C4-2B (cell line): ENCODE data around the gene SLC34A2.

Source experiments
- CTCF ChIP-seq: fragments of 450-650 bp; conservative IDR thresholded peaks from 2 replicates; pipeline ENCODE4 v1.5.1; 2017; ENCODE audit warnings: mild to moderate bottlenecking
- ZFX ChIP-seq: fragments of 450-650 bp; IDR thresholded peaks from 2 replicates; pipeline ENCODE4 v1.6.1; 2017

GRCh38 chr4:25727711-25728493 is 72.3 kb downstream of the SLC34A2 start:
- TF ChIP-seq CTCF (no peak), ZFX (no peak)
